ENCODE data around the gene TNFRSF13B. TPM values are rescaled to one million over a fixed set of nuclear protein-coding genes. Genes with fewer than 3 reads are reported as not detected.

Gene TNFRSF13B
- total and polyA plus RNA-seq, 2 donors (not counting 3 experiments of a cell fraction or from before 2014, with no cell fraction given) = not detected

- CTCF ChIA-PET = interaction anchor here (0.5 kb wide), 1 partner anchor 270 kb away, joined by 3 read pairs; no protein-coding TSS in a partner anchor
- no TSS peak for BruUV-seq (replicated peaks)
- FAIRE-seq (no peak), DNase-seq (ENCODE audit: low read depth, low spot score) (no peak)
- POLR2A ChIA-PET = no interaction called here
- Histone ChIP-seq H3K27me3 (ENCODE audit: control insufficient read depth in 2 of 2, insufficient read depth in 2 of 2, low read length in 2 of 2) (peaks cover 0 to 1% of the 10 kb centered on the region in 2 experiments), H3K27ac (ENCODE audit: insufficient read depth, low read depth, low read length) (no peak overlapping the region), H3K9me1 (replicated peaks; ENCODE audit: control insufficient read depth, extremely low read depth, insufficient read depth, low read length) (no peaks in the 10 kb centered on the region), H3K4me3 (replicated peaks in 1 of 3; ENCODE audit: insufficient read depth in 1 of 3, low read depth in 1 of 3, low read length in 3 of 3) (no peak overlapping the region), H4K20me1 (replicated peaks; ENCODE audit: control insufficient read depth, extremely low read depth, insufficient read depth, low read length) (no peaks in the 10 kb centered on the region), H3K9me3 (replicated peaks; ENCODE audit: control insufficient read depth, insufficient read depth, low read length) (peaks cover 5% of the 10 kb centered on the region), H3K4me2 (ENCODE audit: insufficient read depth, low read length) (no peak overlapping the region), H3K36me3 (ENCODE audit: control insufficient read depth in 2 of 2, extremely low read depth in 1 of 2, insufficient read depth in 2 of 2, low read length in 2 of 2) (no peaks in the 10 kb centered on the region), H3K79me2 (ENCODE audit: control insufficient read depth, insufficient read depth, low read length) (no peaks in the 10 kb centered on the region), H3K9ac (replicated peaks; ENCODE audit: extremely low read depth, insufficient read depth, low read length) (no peak overlapping the region), H3K4me1 (ENCODE audit: control insufficient read depth, extremely low read depth, insufficient read depth, low read length) (no peaks in the 10 kb centered on the region), H2AFZ (ENCODE audit: low read depth, low read length) (no peak overlapping the region)
- TF ChIP-seq MAX (IDR thresholded peaks at IDR 0.05; ENCODE audit: insufficient read depth, insufficient read length) (no peak), POLR2AphosphoS5 (IDR thresholded peaks at IDR 0.05; ENCODE audit: insufficient read depth, low read depth, low read length) (no peak), CTCF (IDR thresholded peaks at IDR 0.05; ENCODE audit: extremely low read depth in 1 of 2, insufficient read depth in 1 of 2, low read depth in 1 of 2, low read length in 2 of 2) (no peak), MYC (IDR thresholded peaks at IDR 0.05; ENCODE audit: low read depth, low read length) (no peak), GATA2 (IDR thresholded peaks at IDR 0.05; ENCODE audit: insufficient read depth, insufficient read length, low read depth, low read length) (no peak), EZH2 (IDR thresholded peaks at IDR 0.05; ENCODE audit: borderline replicate concordance, low read depth, low read length, severe bottlenecking) (no peak), POLR2A (IDR thresholded peaks at IDR 0.05; ENCODE audit: low read depth, low read length) (no peak), JUN (IDR thresholded peaks at IDR 0.05; ENCODE audit: borderline replicate concordance, insufficient read depth, insufficient read length, low read depth) (no peak), FOS (IDR thresholded peaks at IDR 0.05; ENCODE audit: borderline replicate concordance, insufficient read depth, low read length) (no peak)
- intact Hi-C loops (cut with micrococcal nuclease) (no loop called here), dilution Hi-C loops (cut with MboI; ENCODE audit: extremely low pct_ligation_motif_present, low sequenced_read_pairs) (no loop called here)
Observed at GRCh38 chr17:16945136-16945482, 26.8 kb downstream of the TNFRSF13B start.
